D721Med (cell line): ENCODE data around the gene DPP3.

Experiments used
- DNase-seq: peaks from one replicate; pipeline ENCODE4 v3.0.0; 2011; ENCODE audit warnings: low spot score; ENCODE audit not compliant: insufficient read length
- FAIRE-seq: peaks from 2 replicates; lab custom pipeline; 2011; peaks lifted over from hg19 to GRCh38; lab: Jason Lieb, UNC
- CTCF ChIP-seq: IDR thresholded peaks from 2 replicates; pipeline ENCODE4 v1.5.1; 2012; ENCODE audit warnings: mild to moderate bottlenecking, control low read depth; ENCODE audit not compliant: insufficient read depth; ENCODE audit errors: missing control alignments

Gene DPP3

GRCh38 chr11:66443602-66444001 lies 36.6 kb upstream of the DPP3 start:
- FAIRE-seq, result no peak
- DNase-seq, result no peak
- no peak for TF ChIP-seq CTCF

- DNase-seq, result no peak
- no peak for FAIRE-seq
- no peak for TF ChIP-seq CTCF
These were observed 33.2 kb upstream of the DPP3 start for GRCh38 chr11:66447012-66447411.

- FAIRE-seq (no peak), DNase-seq (no peak)
- TF ChIP-seq CTCF, result no peak
These were observed 31.7 kb upstream of the DPP3 start for GRCh38 chr11:66448523-66448922.

GRCh38 chr11:66450560-66450959 lies 29.7 kb upstream of the DPP3 start:
- DNase-seq (no peak), FAIRE-seq (no peak)
- no peak for TF ChIP-seq CTCF

- DNase-seq (no peak), FAIRE-seq (no peak)
- TF ChIP-seq CTCF, result no peak
These were observed 28.6 kb upstream of the DPP3 start for GRCh38 chr11:66451663-66452062.

GRCh38 chr11:66454247-66454646 lies 26.0 kb upstream of the DPP3 start:
- no peak for FAIRE-seq
- DNase-seq, result no peak
- no peak for TF ChIP-seq CTCF

GRCh38 chr11:66454828-66455227 lies 25.4 kb upstream of the DPP3 start:
- FAIRE-seq (no peak), DNase-seq (no peak)
- no peak for TF ChIP-seq CTCF
